Caco-2 (cell line): ENCODE results near the gene GPR157. TPM values are rescaled to one million over a fixed set of nuclear protein-coding genes. Genes with fewer than 3 reads are reported as not detected.

Experiments
- BruUV-seq: library from RNA; stranded (reverse); fragments of 400-500 nt; replicated peaks from 2 replicates; lab custom pipeline; 2021; lab: Mats Ljungman, UMichigan
- CTCF ChIA-PET: fragments of 300-600 bp; sonication (Branson Sonifier 250); formaldehyde crosslinking; loops from one replicate; lab custom pipeline; 2022; ENCODE audit warnings: antibody characterized with exemption; lab: Charles Lee
- POLR2A ChIA-PET: fragments of 300-600 bp; sonication (Branson Sonifier 250); formaldehyde crosslinking; loops from one replicate; lab custom pipeline; 2022; ENCODE audit warnings: antibody characterized with exemption; lab: Charles Lee
- DNase-seq, 2 experiments: peaks; one replicate each; pipeline versions ENCODE4 v3.0.0 to v3.0.0-alpha.2; 2020 to 2022
- H3K27me3 ChIP-seq: replicated peaks from 2 replicates; pipeline ENCODE4 v1.6.0; 2011; ENCODE audit warnings: low read length; ENCODE audit not compliant: control insufficient read depth, insufficient read depth
- H3K36me3 ChIP-seq: 2 replicates; pipeline ENCODE4 v1.5.1; 2011; ENCODE audit warnings: low read length; ENCODE audit not compliant: control insufficient read depth, insufficient read depth
- H3K4me1 ChIP-seq: fragments of 250-450 bp; sonication (Bioruptor Pico); 2 replicates; pipeline ENCODE4 v1.5.1; 2020; ENCODE audit warnings: mild to moderate bottlenecking
- H3K4me3 ChIP-seq: 2 replicates; pipeline ENCODE4 v1.5.1; 2011; ENCODE audit warnings: low read depth, mild to moderate bottlenecking, control low read depth, low read length
- H3K9me3 ChIP-seq: fragments of 250-450 bp; sonication (Bioruptor Pico); 2 replicates; pipeline ENCODE4 v1.5.1; 2020; ENCODE audit warnings: mild to moderate bottlenecking, moderate library complexity
- H3K27ac Mint-ChIP-seq: one replicate; pipeline ENCODE4 v1.8.0; 2022; ENCODE audit warnings: mixed read lengths; ENCODE audit not compliant: unreplicated experiment
- H3K27me3 Mint-ChIP-seq: one replicate; pipeline ENCODE4 v1.8.0; 2022; ENCODE audit warnings: mixed read lengths; ENCODE audit not compliant: insufficient read depth, unreplicated experiment
- H3K36me3 Mint-ChIP-seq: one replicate; pipeline ENCODE4 v1.8.0; 2022; ENCODE audit warnings: mild to moderate bottlenecking, mixed read lengths; ENCODE audit not compliant: insufficient read depth, unreplicated experiment
- H3K4me1 Mint-ChIP-seq: one replicate; pipeline ENCODE4 v1.8.0; 2022; ENCODE audit warnings: low read depth, mixed read lengths; ENCODE audit not compliant: unreplicated experiment
- H3K4me3 Mint-ChIP-seq: one replicate; pipeline ENCODE4 v1.8.0; 2022; ENCODE audit warnings: mild to moderate bottlenecking, moderate library complexity, mixed read lengths; ENCODE audit not compliant: unreplicated experiment
- H3K9me3 Mint-ChIP-seq: one replicate; pipeline ENCODE4 v1.8.0; 2022; ENCODE audit warnings: mixed read lengths; ENCODE audit not compliant: unreplicated experiment
- intact Hi-C: fragments of 100-400 bp; cut with micrococcal nuclease; formaldehyde crosslinking; loops from one replicate; pipeline ENCODE4 v1.10.0; 2022; ENCODE audit not compliant: unreplicated experiment
- total RNA-seq: library from RNA; stranded (reverse); gene quantifications from 2 replicates; pipeline ENCODE4 v1.2.3, GENCODE V29; 2022
- TF ChIP-seq, protein P1 (sequence below), 2 experiments: fragments of 200-600 bp in 1 of 2; IDR thresholded peaks; 1 replicate in 1 of 2; 2 replicates in 1 of 2; pipeline versions ENCODE4 v1.5.1 to v1.8.0; 2011 to 2022; ENCODE audit warnings: antibody characterized with exemption in 1 of 2, control low read depth in 1 of 2, inconsistent platforms in 1 of 2, low read depth in 1 of 2, low read length in 1 of 2, mild to moderate bottlenecking in 1 of 2, moderate library complexity in 1 of 2; ENCODE audit not compliant: insufficient read depth in 1 of 2, severe bottlenecking in 1 of 2, unreplicated experiment in 1 of 2

GPR157 gene
- total RNA-seq, 1 experiment from 2014 or later, result 17.2 TPM

DNA sequence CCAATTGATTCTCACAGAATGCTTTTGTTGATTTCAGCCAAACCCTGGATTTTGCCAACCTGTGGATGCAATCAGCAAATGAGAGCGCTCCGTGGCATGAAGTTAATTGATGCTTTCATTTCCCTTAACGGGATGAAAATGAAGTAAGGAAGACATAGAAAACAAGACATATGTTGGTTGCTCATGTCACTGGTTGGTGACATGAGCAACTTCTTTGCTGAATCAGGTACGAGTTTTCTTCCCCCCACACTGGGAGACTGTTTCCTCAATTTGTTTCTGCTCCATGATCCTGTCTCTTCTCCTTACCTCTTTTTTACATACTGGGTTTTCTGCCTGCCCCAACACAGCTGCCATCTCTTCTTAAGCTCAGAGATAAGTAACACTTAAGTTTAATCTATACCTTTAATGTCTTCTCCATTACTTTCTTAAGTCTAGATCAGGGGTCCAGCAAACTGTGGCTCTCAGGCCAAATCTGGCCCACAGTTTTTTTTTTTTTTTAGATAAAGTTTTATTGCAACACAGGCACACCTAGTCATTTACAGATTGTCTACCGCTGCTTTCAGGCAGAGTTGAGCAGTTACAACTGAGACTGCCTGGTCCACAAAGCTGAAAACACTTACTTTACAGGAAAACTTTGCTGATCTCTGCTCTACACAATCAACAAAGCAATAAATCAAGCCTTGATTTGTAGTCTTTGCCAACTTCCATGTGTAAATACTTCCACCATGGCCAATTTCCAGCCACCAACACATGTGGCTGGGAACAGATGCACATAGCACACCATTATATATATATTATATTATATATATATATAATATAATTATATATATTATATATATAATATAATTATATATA is 13.3 kb downstream of the GPR157 start:
- intact Hi-C loops, result no loop called here
- DNase-seq, result no peak
- ChIA-PET POLR2A (no interaction called here), CTCF (interaction anchor here (1.2 kb wide), 1 partner anchor 13 kb away, joined by 8 read pairs; the partner anchor contains the start of gene GPR157)
- BruUV-seq, result no TSS peak
- no peaks in the 10 kb centered on the region for H3K27me3 ChIP-seq
- peaks cover 47% of the 10 kb centered on the region for H3K4me1 ChIP-seq
- TF ChIP-seq, protein P1, sequence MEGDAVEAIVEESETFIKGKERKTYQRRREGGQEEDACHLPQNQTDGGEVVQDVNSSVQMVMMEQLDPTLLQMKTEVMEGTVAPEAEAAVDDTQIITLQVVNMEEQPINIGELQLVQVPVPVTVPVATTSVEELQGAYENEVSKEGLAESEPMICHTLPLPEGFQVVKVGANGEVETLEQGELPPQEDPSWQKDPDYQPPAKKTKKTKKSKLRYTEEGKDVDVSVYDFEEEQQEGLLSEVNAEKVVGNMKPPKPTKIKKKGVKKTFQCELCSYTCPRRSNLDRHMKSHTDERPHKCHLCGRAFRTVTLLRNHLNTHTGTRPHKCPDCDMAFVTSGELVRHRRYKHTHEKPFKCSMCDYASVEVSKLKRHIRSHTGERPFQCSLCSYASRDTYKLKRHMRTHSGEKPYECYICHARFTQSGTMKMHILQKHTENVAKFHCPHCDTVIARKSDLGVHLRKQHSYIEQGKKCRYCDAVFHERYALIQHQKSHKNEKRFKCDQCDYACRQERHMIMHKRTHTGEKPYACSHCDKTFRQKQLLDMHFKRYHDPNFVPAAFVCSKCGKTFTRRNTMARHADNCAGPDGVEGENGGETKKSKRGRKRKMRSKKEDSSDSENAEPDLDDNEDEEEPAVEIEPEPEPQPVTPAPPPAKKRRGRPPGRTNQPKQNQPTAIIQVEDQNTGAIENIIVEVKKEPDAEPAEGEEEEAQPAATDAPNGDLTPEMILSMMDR (IDR thresholded peaks at IDR 0.05; ENCODE audit: insufficient read depth in 1 of 2, low read depth in 1 of 2, low read length in 1 of 2, severe bottlenecking in 1 of 2, unreplicated experiment in 1 of 2), result no peak
- no peak overlapping the region for H3K4me3 Mint-ChIP-seq
- H3K4me3 ChIP-seq, result no peak overlapping the region
- H3K27me3 Mint-ChIP-seq, result no peaks in the 10 kb centered on the region
- H3K9me3 ChIP-seq, result no peaks in the 10 kb centered on the region
- peaks cover 4% of the 10 kb centered on the region; the same call in 1 of the 2 replicates for H3K36me3 ChIP-seq
- no peaks in the 10 kb centered on the region for H3K9me3 Mint-ChIP-seq
- H3K36me3 Mint-ChIP-seq, result peaks cover 12% of the 10 kb centered on the region
- H3K27ac Mint-ChIP-seq, result no peak overlapping the region
- H3K4me1 Mint-ChIP-seq, result peaks cover 27% of the 10 kb centered on the region

DNA sequence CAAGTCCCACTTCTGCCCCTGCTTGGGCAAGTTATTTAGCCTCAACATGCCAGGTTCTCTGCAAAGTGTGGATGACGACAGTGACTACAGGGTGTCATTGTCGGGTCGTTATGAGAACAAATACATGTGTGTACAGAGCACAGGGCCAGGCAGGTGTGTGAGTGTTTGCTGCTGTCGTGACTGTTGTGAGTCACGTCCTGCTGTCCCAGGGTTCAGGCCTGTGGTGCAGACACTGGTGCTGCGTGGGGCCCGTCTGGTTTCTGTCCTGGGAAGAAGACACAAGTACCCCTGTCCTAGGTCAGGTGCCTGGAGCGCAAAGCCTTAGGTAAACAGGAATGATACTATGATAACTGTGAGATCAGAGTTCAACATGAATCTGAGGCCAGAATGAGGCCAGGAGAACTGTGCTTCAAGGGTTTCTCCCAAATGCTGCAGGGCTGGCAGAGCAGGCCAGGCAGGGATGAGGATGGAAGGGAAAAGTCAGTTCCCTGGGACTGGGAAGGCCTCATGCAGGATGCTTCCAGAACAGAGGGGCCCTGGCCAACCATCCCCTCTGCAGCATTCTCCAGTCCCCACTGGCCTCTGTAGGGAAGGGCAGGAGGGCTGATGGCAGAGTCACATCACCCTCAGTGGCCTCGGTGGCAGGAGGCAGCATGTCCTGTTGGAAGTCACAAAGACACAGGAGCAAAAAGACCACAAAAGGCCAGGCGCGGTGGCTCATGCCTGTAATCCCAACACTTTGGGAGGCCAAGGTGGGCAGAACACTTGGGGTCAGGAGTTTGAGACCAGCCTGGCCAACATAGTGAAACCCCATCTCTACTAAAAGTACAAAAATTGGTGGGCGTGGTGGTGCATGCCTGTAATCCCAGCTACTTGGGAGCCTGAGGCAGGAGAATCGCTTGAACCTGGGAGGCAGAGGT is 15.7 kb downstream of the GPR157 start:
- Histone ChIP-seq H3K36me3 (peaks cover 4% of the 10 kb centered on the region; the same call in 1 of the 2 replicates), H3K27me3 (no peaks in the 10 kb centered on the region), H3K4me1 (peaks cover 53% of the 10 kb centered on the region), H3K4me3 (no peak overlapping the region), H3K9me3 (no peaks in the 10 kb centered on the region)
- Mint-ChIP-seq H3K36me3 (peaks cover 6% of the 10 kb centered on the region), H3K4me3 (peak overlapping the region; percentile 55), H3K4me1 (peaks cover 27% of the 10 kb centered on the region), H3K27me3 (no peaks in the 10 kb centered on the region), H3K9me3 (no peaks in the 10 kb centered on the region), H3K27ac (peak overlapping the region; percentile 91)
- TF ChIP-seq, protein P1 (IDR thresholded peaks at IDR 0.05; ENCODE audit: insufficient read depth in 1 of 2, low read depth in 1 of 2, low read length in 1 of 2, severe bottlenecking in 1 of 2, unreplicated experiment in 1 of 2), result no peak
- POLR2A ChIA-PET, result no interaction called here
- CTCF ChIA-PET, result interaction anchor here (0.7 to 1.1 kb wide), 3 partner anchors 63 to 235 kb away, joined by 3 to 4 read pairs (median 3); partner anchors contain the start of gene ENO1
- DNase-seq, result peak; percentile 74 to 87
- intact Hi-C loops, result loop anchor here (1.0 kb wide), 2 partner anchors 16 to 137 kb away; partner anchors contain the start of gene GPR157
- BruUV-seq, result no TSS peak

DNA sequence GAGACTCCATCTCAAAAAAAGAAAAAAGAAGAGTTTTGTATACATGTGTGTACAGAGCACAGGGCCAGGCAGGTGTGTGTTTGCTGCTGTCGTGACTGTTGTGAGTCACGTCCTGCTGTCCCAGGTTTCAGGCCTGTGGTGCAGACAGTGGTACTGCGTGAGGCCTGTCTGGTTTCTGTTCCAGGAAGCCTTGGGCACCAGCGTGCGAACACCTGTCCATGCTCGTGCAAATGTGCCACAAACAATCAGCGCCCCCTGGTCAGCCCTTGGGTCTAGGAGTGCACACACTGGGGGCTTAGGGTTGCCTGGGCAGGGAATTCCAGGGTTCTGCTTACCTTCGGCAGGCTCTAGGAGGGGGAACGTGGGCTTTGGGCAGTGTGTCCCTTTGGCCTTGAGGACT is 16.9 kb downstream of the GPR157 start:
- Mint-ChIP-seq H3K4me3 (no peak overlapping the region), H3K27me3 (no peaks in the 10 kb centered on the region), H3K4me1 (peaks cover 27% of the 10 kb centered on the region), H3K9me3 (no peaks in the 10 kb centered on the region), H3K36me3 (peaks cover 6% of the 10 kb centered on the region), H3K27ac (peak overlapping the region; percentile 91)
- no peak for DNase-seq
- Histone ChIP-seq H3K9me3 (no peaks in the 10 kb centered on the region), H3K27me3 (no peaks in the 10 kb centered on the region), H3K4me3 (no peak overlapping the region), H3K4me1 (peaks cover 53% of the 10 kb centered on the region), H3K36me3 (peaks cover 4% of the 10 kb centered on the region; the same call in 1 of the 2 replicates)
- intact Hi-C loops, result no loop called here
- no TSS peak for BruUV-seq
- TF ChIP-seq, protein P1 (IDR thresholded peaks at IDR 0.05; ENCODE audit: insufficient read depth in 1 of 2, low read depth in 1 of 2, low read length in 1 of 2, severe bottlenecking in 1 of 2, unreplicated experiment in 1 of 2), result no peak
- POLR2A ChIA-PET, result no interaction called here
- CTCF ChIA-PET, result interaction anchor here (0.6 to 1.6 kb wide), 3 partner anchors 62 to 90 kb away, joined by 3 to 13 read pairs (median 3); no protein-coding TSS in a partner anchor
